Uterus (tissue), 2 donors: ENCODE data around the gene CINP.

ENCODE experiments used
- CTCF ChIP-seq, 4 experiments: fragments of 200-600 bp in 2 of 4; fragments of 450-650 bp in 2 of 4; sonication (generic) in 2 of 4; IDR thresholded peaks; one replicate each; pipeline ENCODE4 v1.5.1; 2016 to 2019; ENCODE audit warnings: antibody characterized with exemption in 4 of 4, mild to moderate bottlenecking in 2 of 4, moderate library complexity in 1 of 4
- POLR2A ChIP-seq, 2 donors: fragments of 450-650 bp; IDR thresholded peaks; one replicate each; pipeline ENCODE4 v1.6.1; 2016; ENCODE audit warnings: antibody characterized with exemption in 2 of 2, mild to moderate bottlenecking in 1 of 2, moderate library complexity in 1 of 2

GRCh38 chr14:102352213-102352612, 10.5 kb downstream of the CINP start:
- TF ChIP-seq POLR2A (IDR thresholded peaks at IDR 0.05): no peak
- no peak for TF ChIP-seq CTCF (IDR thresholded peaks at IDR 0.05)
